ENCODE results near the gene UBE2J2. TPM values are rescaled to one million over a fixed set of nuclear protein-coding genes. Genes with fewer than 3 reads are reported as not detected.

Gene UBE2J2
- total RNA-seq, 3 donors from 2014 or later = 89.3 to 93.6 (median 91.2) TPM

DNA sequence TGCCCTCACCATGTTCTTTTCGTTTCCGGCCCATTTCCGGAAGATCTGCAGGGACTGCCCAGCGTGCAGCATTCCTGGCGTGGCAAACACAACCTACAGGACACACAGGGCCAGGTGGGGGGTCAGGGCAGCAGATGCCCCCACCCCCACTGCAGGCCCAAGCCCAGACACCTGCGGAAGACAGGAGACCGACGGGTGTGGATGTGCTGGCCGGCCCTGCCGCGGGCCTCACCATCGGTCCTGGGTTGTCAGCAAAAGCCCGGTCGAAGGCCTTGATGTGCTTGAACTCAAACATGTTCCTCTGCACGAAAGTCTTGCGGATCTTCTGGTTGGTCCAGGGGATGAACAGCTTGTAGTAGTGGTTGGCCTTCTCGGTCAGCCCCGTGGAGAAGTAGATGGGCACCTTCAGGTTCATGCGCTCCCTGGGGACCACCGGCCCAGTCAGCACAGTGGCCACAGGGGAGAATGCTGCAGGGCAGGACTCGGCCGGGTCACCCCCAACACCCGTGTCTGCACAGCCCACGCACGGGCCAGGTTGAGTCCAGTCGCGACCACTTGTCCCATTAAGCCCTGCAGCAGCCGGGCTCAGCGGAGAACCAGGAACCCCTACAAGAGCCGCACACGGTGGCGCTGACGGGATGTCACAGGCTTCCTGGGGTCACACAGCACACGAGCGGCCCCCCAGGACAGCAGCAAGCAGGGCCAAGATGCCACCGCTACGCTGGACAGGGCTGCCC lies 40.0 kb upstream of the UBE2J2 start:
- H3K27me3 Mint-ChIP-seq (ENCODE audit: low read depth) = no peaks in the 10 kb centered on the region
- no peaks in the 10 kb centered on the region for H3K4me1 Mint-ChIP-seq (ENCODE audit: low read depth)
- H3K4me3 Mint-ChIP-seq = no peak overlapping the region
- H3K36me3 Mint-ChIP-seq (ENCODE audit: insufficient read depth) = peaks cover 13% of the 10 kb centered on the region
- no peaks in the 10 kb centered on the region for H3K9me3 Mint-ChIP-seq
- ATAC-seq (no peak), DNase-seq (no peak)

DNA sequence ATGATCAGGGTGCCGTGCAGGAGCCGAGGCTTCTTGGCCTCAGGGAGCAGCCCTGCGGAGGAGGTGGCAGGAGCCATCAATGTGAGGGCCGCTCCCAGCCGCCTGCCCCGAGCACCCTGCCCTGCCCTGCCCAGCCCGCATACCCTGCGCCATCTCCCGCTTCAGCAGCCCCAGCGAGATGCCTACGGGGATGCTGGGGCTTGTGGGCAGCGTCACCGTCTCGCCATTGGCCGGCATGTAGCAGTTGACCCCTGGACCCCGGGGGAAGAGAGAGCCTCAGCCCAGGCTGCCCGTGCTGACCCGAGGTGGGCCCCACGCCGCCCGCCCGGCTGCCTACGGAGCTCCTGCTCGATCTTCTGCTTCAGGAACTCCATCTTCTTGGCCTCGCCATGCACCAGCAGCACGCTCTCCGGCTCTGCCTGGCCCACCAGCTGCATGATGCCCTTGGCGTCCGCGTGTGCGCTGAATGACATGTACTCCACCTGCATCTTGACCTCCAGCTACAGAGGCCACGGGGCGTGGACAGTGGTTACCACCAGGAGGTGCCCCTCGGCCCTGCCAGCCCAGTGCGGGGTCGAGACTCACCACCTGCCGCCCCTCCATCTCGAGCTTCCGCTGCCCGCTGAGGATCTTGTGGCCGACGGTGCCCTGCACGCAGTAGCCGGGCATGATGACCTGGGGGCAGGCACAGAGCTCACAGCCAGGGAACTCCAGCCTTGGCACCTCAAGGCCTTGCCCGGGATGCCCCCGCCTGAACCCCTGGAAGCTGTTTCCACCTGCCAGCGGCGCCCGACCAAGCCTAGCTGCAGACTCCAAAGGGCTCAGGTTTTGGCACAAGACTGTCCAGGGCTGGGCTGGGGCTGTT lies 39.0 kb upstream of the UBE2J2 start:
- DNase-seq (no peak), ATAC-seq (no peak)
- H3K4me1 Mint-ChIP-seq (ENCODE audit: low read depth) = no peaks in the 10 kb centered on the region
- H3K4me3 Mint-ChIP-seq = no peak overlapping the region
- H3K9me3 Mint-ChIP-seq = no peaks in the 10 kb centered on the region
- H3K36me3 Mint-ChIP-seq (ENCODE audit: insufficient read depth) = peaks cover 13% of the 10 kb centered on the region
- no peaks in the 10 kb centered on the region for H3K27me3 Mint-ChIP-seq (ENCODE audit: low read depth)

DNA sequence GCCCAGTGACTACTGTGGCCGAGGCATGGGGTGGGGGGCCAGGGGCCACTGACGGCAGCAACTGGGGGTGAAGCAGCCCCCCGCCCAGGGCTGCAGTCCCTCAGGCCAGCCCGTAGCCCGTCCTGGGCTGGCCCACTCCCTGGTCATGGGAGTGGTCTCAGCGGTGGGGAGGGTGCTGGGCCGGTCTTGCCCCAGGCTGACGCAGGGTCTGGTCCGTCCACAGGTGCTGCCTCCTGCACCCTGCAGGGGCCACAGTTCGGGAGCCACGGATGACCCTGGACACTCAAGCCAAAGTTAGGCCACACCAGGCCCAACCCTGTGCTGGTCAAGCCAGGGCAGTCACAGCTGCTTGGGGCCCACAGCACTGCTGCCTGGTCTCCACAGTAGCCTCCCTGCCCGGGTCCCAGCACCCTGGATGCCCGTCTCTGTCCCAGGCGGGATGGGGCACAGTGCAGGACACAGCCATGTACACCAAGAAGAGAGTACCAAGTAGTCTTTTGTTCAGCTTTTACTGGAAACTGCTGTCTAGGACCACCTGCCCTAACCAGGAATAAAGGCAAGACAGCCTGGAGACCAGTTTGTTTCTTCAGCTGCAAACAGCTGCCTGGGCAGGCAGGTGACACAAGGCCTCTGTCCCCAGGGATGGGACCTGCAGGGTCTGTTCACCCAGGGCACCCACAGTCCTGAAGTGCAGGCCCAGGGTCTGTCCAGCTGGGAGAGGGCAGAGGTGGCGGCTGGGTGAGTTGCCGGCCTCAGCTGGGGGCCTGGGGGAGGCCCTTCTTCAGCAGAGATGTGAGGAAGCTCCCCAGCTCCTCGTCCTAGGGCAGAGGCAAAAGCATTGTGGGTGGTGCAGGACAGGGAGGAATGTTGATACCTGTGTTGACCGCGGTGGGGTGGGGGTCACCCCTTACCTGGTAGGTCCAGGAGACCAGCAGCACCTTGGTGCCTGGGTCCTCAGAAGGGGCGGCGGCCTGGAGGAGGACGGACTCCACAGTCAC lies 37.8 kb upstream of the UBE2J2 start:
- peaks cover 8% of the 10 kb centered on the region for H3K36me3 Mint-ChIP-seq (ENCODE audit: insufficient read depth)
- H3K4me3 Mint-ChIP-seq = no peak overlapping the region
- peaks cover 8% of the 10 kb centered on the region for H3K4me1 Mint-ChIP-seq (ENCODE audit: low read depth)
- no peaks in the 10 kb centered on the region for H3K27me3 Mint-ChIP-seq (ENCODE audit: low read depth)
- H3K9me3 Mint-ChIP-seq = no peaks in the 10 kb centered on the region
- ATAC-seq (no peak), DNase-seq (no peak)

DNA sequence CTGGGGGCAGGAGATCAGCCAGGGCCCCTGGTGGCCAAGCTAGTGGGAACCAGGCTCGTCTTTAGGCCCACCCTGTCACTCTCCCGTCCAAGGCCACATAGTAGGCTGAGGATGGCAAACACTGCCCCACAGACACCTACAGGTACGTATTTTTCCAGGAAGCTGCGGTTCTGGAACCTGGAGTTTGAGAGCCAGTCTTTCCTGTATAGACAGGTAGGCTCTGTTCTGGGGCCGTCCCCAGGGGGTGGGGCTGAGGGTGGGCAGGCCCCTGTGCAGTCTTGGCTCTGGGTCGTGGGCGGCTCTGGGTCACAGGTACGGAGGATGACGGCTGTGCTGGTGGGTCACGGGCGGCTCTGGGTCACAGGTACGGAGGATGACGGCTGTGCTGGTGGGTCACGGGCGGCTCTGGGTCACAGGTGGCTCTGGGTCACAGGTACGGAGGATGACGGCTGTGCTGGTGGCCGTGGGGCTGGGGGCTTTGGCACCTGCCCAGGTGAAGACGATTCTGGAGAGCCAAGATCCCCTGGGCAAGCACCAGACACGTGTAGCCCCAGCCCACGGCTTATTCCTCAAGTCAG lies 36.9 kb upstream of the UBE2J2 start:
- no peak for ATAC-seq
- H3K4me3 Mint-ChIP-seq = peak overlapping the region; percentile 79
- H3K36me3 Mint-ChIP-seq (ENCODE audit: insufficient read depth) = peaks cover 8% of the 10 kb centered on the region
- no peaks in the 10 kb centered on the region for H3K9me3 Mint-ChIP-seq
- DNase-seq = no peak
- H3K27me3 Mint-ChIP-seq (ENCODE audit: low read depth) = no peaks in the 10 kb centered on the region
- H3K4me1 Mint-ChIP-seq (ENCODE audit: low read depth) = peaks cover 16% of the 10 kb centered on the region

DNA sequence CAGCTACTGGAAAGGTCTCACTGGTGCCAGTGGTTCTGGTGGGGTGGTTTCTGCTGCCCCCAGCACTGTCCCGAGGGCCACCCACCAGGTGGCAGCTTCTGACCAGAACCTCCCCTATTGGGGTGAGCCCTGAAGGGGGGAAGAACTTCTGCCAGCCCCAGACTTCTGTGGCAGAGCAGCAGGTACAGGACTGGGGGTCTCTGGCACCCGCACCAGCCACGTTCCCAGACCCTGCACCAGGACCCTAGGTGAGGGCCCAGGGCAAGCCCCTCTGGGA lies 36.4 kb upstream of the UBE2J2 start:
- no peaks in the 10 kb centered on the region for H3K9me3 Mint-ChIP-seq
- H3K27me3 Mint-ChIP-seq (ENCODE audit: low read depth) = no peaks in the 10 kb centered on the region
- peaks cover 19% of the 10 kb centered on the region for H3K4me1 Mint-ChIP-seq (ENCODE audit: low read depth)
- ATAC-seq (no peak), DNase-seq (no peak)
- peak overlapping the region; percentile 79 for H3K4me3 Mint-ChIP-seq
- H3K36me3 Mint-ChIP-seq (ENCODE audit: insufficient read depth) = peaks cover 8% of the 10 kb centered on the region

DNA sequence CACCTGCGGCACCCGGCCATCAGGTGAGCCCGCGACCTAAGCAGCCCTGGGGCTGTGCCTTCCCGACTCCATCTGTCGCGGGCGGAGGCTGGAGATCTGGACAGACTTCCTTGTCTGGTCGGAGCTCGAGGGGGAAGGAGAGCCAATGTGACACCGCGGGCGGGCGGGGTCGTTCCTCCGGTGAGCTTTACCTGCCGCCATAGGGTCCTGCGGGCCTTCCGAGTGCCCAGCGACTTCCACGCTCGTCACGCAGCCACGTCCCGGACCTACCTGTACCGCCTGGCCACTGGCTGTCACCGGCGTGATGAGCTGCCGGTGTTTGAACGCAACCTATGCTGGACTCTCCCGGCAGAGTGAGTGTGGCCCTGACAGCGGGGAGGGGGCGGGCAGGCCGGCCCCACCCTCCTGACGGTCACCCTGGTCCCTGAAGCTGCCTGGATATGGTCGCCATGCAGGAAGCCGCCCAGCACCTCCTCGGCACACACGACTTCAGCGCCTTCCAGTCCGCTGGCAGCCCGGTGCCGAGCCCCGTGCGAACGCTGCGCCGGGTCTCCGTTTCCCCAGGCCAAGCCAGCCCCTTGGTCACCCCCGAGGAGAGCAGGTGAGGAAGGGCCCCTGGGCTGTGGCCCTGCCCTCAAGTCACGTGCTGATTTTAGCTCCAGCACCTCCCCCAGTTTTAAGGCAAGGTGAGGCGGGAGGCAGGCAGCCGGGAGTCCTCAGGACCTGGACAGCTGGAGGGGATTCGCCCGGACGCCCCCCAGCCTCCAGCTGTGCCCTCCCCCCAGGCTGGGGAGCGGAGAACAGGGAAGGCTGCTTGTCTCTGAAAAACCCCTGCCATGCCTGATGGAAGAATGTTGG lies 35.8 kb upstream of the UBE2J2 start:
- H3K9me3 Mint-ChIP-seq = no peaks in the 10 kb centered on the region
- peak overlapping the region; percentile 79 for H3K4me3 Mint-ChIP-seq
- H3K36me3 Mint-ChIP-seq (ENCODE audit: insufficient read depth) = peaks cover 5% of the 10 kb centered on the region
- no peaks in the 10 kb centered on the region for H3K27me3 Mint-ChIP-seq (ENCODE audit: low read depth)
- DNase-seq (no peak), ATAC-seq (no peak)
- peaks cover 21% of the 10 kb centered on the region for H3K4me1 Mint-ChIP-seq (ENCODE audit: low read depth)

DNA sequence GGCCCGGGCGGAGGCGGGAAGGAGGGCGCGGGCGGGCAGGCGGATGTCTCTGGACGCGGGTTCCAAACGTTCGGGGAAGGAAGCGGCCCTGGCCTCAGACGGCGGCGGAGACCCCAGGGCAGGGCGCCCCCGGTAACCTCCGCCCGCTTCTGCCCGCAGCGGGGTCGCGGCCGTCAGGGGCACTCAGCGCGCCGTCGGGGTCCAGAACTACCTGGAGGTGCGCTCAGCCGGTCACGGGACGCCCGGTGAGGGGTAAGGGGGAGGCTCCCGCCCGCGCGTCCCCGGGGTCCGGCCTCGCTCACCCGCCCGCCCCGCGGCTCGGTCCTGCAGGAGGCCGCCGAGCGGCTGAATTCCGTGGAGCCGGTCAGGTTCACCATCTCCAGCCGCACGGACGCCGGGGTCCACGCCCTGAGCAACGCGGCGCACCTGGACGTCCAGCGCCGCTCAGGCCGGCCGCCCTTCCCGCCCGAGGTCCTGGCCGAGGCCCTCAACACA lies 35.1 kb upstream of the UBE2J2 start:
- DNase-seq (no peak), ATAC-seq (no peak)
- peaks cover 22% of the 10 kb centered on the region for H3K4me1 Mint-ChIP-seq (ENCODE audit: low read depth)
- H3K27me3 Mint-ChIP-seq (ENCODE audit: low read depth) = no peaks in the 10 kb centered on the region
- H3K9me3 Mint-ChIP-seq = no peaks in the 10 kb centered on the region
- H3K4me3 Mint-ChIP-seq = peak overlapping the region; percentile 83
- H3K36me3 Mint-ChIP-seq (ENCODE audit: insufficient read depth) = peaks cover 5% of the 10 kb centered on the region

DNA sequence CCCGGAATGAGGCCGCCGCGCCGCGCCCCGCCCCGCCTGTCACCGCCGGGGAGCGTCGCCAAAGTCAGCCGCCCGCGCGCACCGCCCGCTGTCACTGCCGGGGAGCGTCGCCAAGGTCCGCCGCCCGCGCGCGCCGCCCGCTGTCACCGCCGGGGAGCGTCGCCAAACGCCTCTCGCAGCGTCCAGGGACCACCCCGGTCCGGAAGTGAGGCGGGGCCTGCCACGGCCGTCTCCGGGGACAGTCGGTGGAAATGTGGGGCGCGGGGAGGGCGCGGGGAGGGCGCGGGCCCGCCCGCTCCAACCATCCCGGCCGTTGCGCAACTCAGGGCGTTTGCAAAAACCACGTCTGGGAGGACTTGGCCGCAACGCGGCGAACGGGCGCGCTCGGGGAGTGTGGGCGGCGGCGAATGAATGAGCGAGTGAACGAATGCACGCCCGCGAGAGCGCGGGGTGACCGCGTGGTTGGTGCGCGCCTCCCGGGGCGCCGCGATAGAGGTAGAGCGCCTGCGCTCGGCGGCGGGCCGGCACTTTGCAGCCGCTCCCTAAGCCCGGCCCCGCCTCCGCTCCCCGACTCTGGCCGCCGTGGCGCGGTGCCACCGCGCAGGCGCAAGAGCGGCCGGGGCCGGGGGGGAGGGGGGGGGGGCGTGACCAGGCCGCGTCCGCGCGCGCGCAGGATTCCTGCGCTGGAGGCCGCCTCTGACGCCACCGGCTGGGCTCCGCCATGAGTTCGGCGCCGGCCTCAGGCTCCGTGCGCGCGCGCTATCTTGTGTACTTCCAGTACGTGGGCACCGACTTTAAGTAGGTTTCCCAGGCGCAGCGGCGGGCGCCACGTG lies 34.5 kb upstream of the UBE2J2 start, which contains the start of the genes ACAP3 and PUSL1:
Gene ACAP3, minus strand, starts transcription at position 8 of the 833 bp plus-strand sequence. CDS start 115 bp downstream, outside the sequence.
Gene PUSL1, plus strand, starts transcription at position 675 of the 833 bp plus-strand sequence. Its CDS starts 47 bp downstream, at position 722.
- Mint-ChIP-seq H3K4me3 (peak within 1 kb of the TSS; percentile 83), H3K9me3 (no peaks in the 10 kb centered on the region), H3K4me1 (ENCODE audit: low read depth) (peaks cover 22% of the 10 kb centered on the region), H3K27me3 (ENCODE audit: low read depth) (no peaks in the 10 kb centered on the region), H3K36me3 (ENCODE audit: insufficient read depth) (no peaks in the 10 kb centered on the region)
- ATAC-seq = peak; percentile 76 to 78
- DNase-seq = peak; percentile 85

DNA sequence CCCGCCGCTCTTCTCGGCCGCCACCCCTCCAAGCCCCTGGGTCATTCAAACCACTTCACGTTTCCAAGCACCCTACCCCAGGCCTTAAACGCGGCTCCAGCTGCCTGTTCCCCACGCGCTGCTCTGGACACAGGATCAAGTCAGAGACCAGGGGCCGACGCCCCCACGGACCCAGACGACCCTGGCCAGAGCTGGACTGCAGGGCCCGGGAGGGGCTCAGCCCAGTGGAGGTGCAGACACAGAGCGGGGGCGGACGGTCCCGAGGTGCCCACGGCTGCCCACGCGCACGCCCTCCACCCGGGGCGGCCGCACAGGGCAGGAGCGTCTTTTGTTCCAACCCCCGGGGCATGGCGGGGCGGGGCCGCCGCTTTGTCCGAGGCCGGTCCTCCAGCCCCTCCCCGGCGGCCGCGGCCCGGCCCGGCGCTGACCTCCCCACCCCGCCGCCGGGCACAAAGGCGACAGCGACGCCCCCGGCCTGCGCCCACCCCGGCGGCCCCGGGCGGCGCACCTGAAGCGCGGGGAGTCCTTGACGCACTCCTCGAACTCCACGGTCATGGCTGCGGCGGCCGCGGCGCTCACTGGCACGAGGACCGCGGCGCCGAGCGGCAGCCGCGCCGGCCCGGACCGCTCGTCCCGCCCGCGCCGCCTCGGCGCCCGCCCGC lies 33.7 kb upstream of the UBE2J2 start:
- ATAC-seq (peak in 1 of 2 donors; percentile 0), DNase-seq (no peak)
- peak overlapping the region; percentile 82 for H3K4me3 Mint-ChIP-seq
- H3K36me3 Mint-ChIP-seq (ENCODE audit: insufficient read depth) = no peaks in the 10 kb centered on the region
- no peaks in the 10 kb centered on the region for H3K27me3 Mint-ChIP-seq (ENCODE audit: low read depth)
- no peaks in the 10 kb centered on the region for H3K9me3 Mint-ChIP-seq
- peaks cover 22% of the 10 kb centered on the region for H3K4me1 Mint-ChIP-seq (ENCODE audit: low read depth)

DNA sequence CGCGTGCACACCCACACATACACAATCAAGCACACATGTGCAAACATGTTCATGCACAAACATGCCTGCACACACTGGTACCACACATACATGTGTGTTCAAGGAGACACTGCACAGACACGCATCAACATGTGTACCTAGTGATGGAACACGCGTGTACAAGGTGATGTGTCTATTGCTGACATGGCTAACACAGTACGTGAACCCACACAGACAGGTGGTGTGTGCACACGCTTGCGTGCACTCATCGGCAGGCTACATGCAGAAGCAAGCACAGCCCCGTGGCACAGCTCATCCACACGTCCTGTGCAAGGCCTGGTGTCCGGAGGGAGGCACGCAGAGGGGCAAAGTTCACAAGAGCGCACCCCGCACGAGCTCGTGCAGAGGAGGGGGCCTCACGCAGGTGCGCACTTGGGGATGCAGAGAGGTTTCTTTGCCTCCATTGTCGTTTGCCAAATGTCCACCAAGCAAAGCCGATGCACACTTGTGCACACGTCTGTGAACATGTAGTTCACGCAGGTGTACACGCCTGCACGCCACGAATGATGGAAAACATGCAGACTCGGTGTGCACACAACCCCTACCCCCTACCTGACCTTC lies 33.1 kb upstream of the UBE2J2 start:
- Mint-ChIP-seq H3K36me3 (ENCODE audit: insufficient read depth) (no peaks in the 10 kb centered on the region), H3K27me3 (ENCODE audit: low read depth) (no peaks in the 10 kb centered on the region), H3K9me3 (no peaks in the 10 kb centered on the region), H3K4me1 (ENCODE audit: low read depth) (peaks cover 22% of the 10 kb centered on the region), H3K4me3 (peak overlapping the region; percentile 82)
- ATAC-seq (no peak), DNase-seq (no peak)

DNA sequence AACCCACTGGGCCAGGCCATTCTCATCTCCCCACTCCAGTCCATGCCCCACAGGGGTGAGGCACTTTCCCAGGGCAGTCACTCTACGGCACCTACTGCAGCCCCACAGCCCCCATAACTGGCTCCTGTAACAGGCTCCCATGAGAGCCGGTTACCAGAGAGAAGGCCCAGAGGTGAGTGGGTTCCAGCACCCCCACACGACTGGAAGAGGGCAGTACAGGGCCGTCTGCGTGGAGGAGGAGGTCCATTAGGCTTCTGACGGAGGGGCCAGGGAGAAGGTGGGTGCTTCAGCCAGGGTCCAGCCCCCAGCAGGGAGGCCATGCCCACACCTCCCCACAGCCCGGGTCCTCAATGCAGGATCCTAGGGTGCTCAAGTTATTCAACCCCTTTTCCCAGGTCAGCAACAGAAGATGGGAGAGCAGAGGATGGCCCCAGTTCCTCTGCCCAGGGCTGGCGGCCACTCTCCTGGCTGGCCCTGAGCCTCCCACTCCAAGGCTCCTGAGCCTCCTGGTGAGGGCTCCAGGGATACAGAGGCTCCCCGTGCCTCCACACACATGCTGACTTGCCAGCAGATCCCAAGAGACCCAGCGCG lies 32.5 kb upstream of the UBE2J2 start:
- H3K4me3 Mint-ChIP-seq = peak overlapping the region; percentile 82
- ATAC-seq (no peak), DNase-seq (no peak)
- no peaks in the 10 kb centered on the region for H3K27me3 Mint-ChIP-seq (ENCODE audit: low read depth)
- peaks cover 22% of the 10 kb centered on the region for H3K4me1 Mint-ChIP-seq (ENCODE audit: low read depth)
- no peaks in the 10 kb centered on the region for H3K9me3 Mint-ChIP-seq
- H3K36me3 Mint-ChIP-seq (ENCODE audit: insufficient read depth) = no peaks in the 10 kb centered on the region

Data from activated T-cell treated with anti-CD3 and anti-CD28 coated beads, Interleukin-2, amount 50 U/mL, for 4 hours (primary cell).